Measurements from ENCODE around the gene AZU1.

GRCh38 chr19:831407-832369 is 4.1 kb downstream of the AZU1 start:
- TF ChIP-seq POLR2AphosphoS5 (IDR thresholded peaks at IDR 0.05; ENCODE audit: low read depth, low read length) (no peak), POLR2A (IDR thresholded peaks at IDR 0.05; ENCODE audit: low read depth, low read length) (no peak), TAF1 (IDR thresholded peaks at IDR 0.05; ENCODE audit: low read depth, low read length) (no peak), SPI1 (IDR thresholded peaks at IDR 0.05; ENCODE audit: low read depth, low read length) (no peak)
